ENCODE measurements around the gene MSI2. TPM values are rescaled to one million over a fixed set of nuclear protein-coding genes. Genes with fewer than 3 reads are reported as not detected.

MSI2 gene
- total and polyA plus RNA-seq, 2 donors (not counting 3 experiments of a cell fraction or from before 2014, with no cell fraction given): 20.9 to 59.3 TPM

GRCh38 chr17:57278740-57279387 is 22.5 kb downstream of the MSI2 start:
- H3K4me2 ChIP-seq (ENCODE audit: insufficient read depth, low read length): no peak overlapping the region
- no peak overlapping the region for H3K27ac ChIP-seq (ENCODE audit: insufficient read depth, low read depth, low read length)
- peaks cover 6% of the 10 kb centered on the region for H3K4me1 ChIP-seq (ENCODE audit: control insufficient read depth, extremely low read depth, insufficient read depth, low read length)
- no peaks in the 10 kb centered on the region for H3K9me1 ChIP-seq (replicated peaks; ENCODE audit: control insufficient read depth, extremely low read depth, insufficient read depth, low read length)
- TF ChIP-seq JUN (IDR thresholded peaks at IDR 0.05; ENCODE audit: borderline replicate concordance, insufficient read depth, insufficient read length, low read depth) (no peak), POLR2AphosphoS5 (IDR thresholded peaks at IDR 0.05; ENCODE audit: insufficient read depth, low read depth, low read length) (no peak), EZH2 (IDR thresholded peaks at IDR 0.05; ENCODE audit: borderline replicate concordance, low read depth, low read length, severe bottlenecking) (no peak)
- H3K79me2 ChIP-seq (ENCODE audit: control insufficient read depth, insufficient read depth, low read length): no peaks in the 10 kb centered on the region
- DNase-seq (ENCODE audit: low read depth, low spot score): no peak
- H3K4me3 ChIP-seq (replicated peaks in 1 of 3; ENCODE audit: insufficient read depth in 1 of 3, low read depth in 1 of 3, low read length in 3 of 3): no peak overlapping the region
- no peak overlapping the region for H2AFZ ChIP-seq (ENCODE audit: low read depth, low read length)
- H3K9me3 ChIP-seq (replicated peaks; ENCODE audit: control insufficient read depth, insufficient read depth, low read length): no peaks in the 10 kb centered on the region
- FAIRE-seq: no peak
- no TSS peak for BruUV-seq (replicated peaks)
- H3K36me3 ChIP-seq (ENCODE audit: control insufficient read depth in 2 of 2, extremely low read depth in 1 of 2, insufficient read depth in 2 of 2, low read length in 2 of 2): peaks cover 0 to 6% of the 10 kb centered on the region in 2 experiments
- H3K27me3 ChIP-seq (ENCODE audit: control insufficient read depth in 2 of 2, insufficient read depth in 2 of 2, low read length in 2 of 2): no peaks in the 10 kb centered on the region
- intact Hi-C loops (cut with micrococcal nuclease): no loop called here
- no peak overlapping the region for H3K9ac ChIP-seq (replicated peaks; ENCODE audit: extremely low read depth, insufficient read depth, low read length)
- ChIA-PET POLR2A (no interaction called here), CTCF (interaction anchor here (1.8 to 4.0 kb wide), 2 partner anchors 12 to 35 kb away, joined by 4 to 22 read pairs; no protein-coding TSS in a partner anchor)
- dilution Hi-C loops (cut with MboI; ENCODE audit: extremely low pct_ligation_motif_present, low sequenced_read_pairs): no loop called here
- no peaks in the 10 kb centered on the region for H4K20me1 ChIP-seq (replicated peaks; ENCODE audit: control insufficient read depth, extremely low read depth, insufficient read depth, low read length)

GRCh38 chr17:57279432-57279831 is 23.1 kb downstream of the MSI2 start:
- CTCF ChIA-PET: interaction anchor here (4.0 kb wide), 1 partner anchor 36 kb away, joined by 22 read pairs; no protein-coding TSS in a partner anchor
- H3K27ac ChIP-seq (ENCODE audit: insufficient read depth, low read depth, low read length): no peak overlapping the region
- no peak overlapping the region for H3K4me3 ChIP-seq (replicated peaks in 1 of 3; ENCODE audit: insufficient read depth in 1 of 3, low read depth in 1 of 3, low read length in 3 of 3)
- no peaks in the 10 kb centered on the region for H3K79me2 ChIP-seq (ENCODE audit: control insufficient read depth, insufficient read depth, low read length)
- no TSS peak for BruUV-seq (replicated peaks)
- TF ChIP-seq EZH2 (IDR thresholded peaks at IDR 0.05; ENCODE audit: borderline replicate concordance, low read depth, low read length, severe bottlenecking) (no peak), MYC (IDR thresholded peaks at IDR 0.05; ENCODE audit: low read depth, low read length) (no peak), CTCF (IDR thresholded peaks at IDR 0.05; ENCODE audit: extremely low read depth in 1 of 2, insufficient read depth in 1 of 2, low read depth in 1 of 2, low read length in 2 of 2) (no peak), POLR2A (IDR thresholded peaks at IDR 0.05; ENCODE audit: low read depth, low read length) (no peak), MAX (IDR thresholded peaks at IDR 0.05; ENCODE audit: insufficient read depth, insufficient read length) (no peak), JUN (IDR thresholded peaks at IDR 0.05; ENCODE audit: borderline replicate concordance, insufficient read depth, insufficient read length, low read depth) (no peak), GATA2 (IDR thresholded peaks at IDR 0.05; ENCODE audit: insufficient read depth, insufficient read length, low read depth, low read length) (no peak), FOS (IDR thresholded peaks at IDR 0.05; ENCODE audit: borderline replicate concordance, insufficient read depth, low read length) (no peak), POLR2AphosphoS5 (IDR thresholded peaks at IDR 0.05; ENCODE audit: insufficient read depth, low read depth, low read length) (no peak)
- POLR2A ChIA-PET: no interaction called here
- peaks cover 0 to 4% of the 10 kb centered on the region in 2 experiments for H3K36me3 ChIP-seq (ENCODE audit: control insufficient read depth in 2 of 2, extremely low read depth in 1 of 2, insufficient read depth in 2 of 2, low read length in 2 of 2)
- H2AFZ ChIP-seq (ENCODE audit: low read depth, low read length): no peak overlapping the region
- no peak overlapping the region for H3K9ac ChIP-seq (replicated peaks; ENCODE audit: extremely low read depth, insufficient read depth, low read length)
- no peaks in the 10 kb centered on the region for H3K27me3 ChIP-seq (ENCODE audit: control insufficient read depth in 2 of 2, insufficient read depth in 2 of 2, low read length in 2 of 2)
- no peaks in the 10 kb centered on the region for H3K9me3 ChIP-seq (replicated peaks; ENCODE audit: control insufficient read depth, insufficient read depth, low read length)
- no peaks in the 10 kb centered on the region for H3K9me1 ChIP-seq (replicated peaks; ENCODE audit: control insufficient read depth, extremely low read depth, insufficient read depth, low read length)
- dilution Hi-C loops (cut with MboI; ENCODE audit: extremely low pct_ligation_motif_present, low sequenced_read_pairs): no loop called here
- intact Hi-C loops (cut with micrococcal nuclease): no loop called here
- no peak overlapping the region for H3K4me2 ChIP-seq (ENCODE audit: insufficient read depth, low read length)
- DNase-seq (ENCODE audit: low read depth, low spot score) (no peak), FAIRE-seq (no peak)
- peaks cover 6% of the 10 kb centered on the region for H3K4me1 ChIP-seq (ENCODE audit: control insufficient read depth, extremely low read depth, insufficient read depth, low read length)
- no peaks in the 10 kb centered on the region for H4K20me1 ChIP-seq (replicated peaks; ENCODE audit: control insufficient read depth, extremely low read depth, insufficient read depth, low read length)

Measured in endothelial cell of umbilical vein (primary cell).